Measurements from ENCODE around the gene MYT1. TPM values are rescaled to one million over a fixed set of nuclear protein-coding genes. Genes with fewer than 3 reads are reported as not detected.

MYT1 gene
- total RNA-seq, 1 experiment from 2014 or later = not detected

- Histone ChIP-seq H3K27ac (no peak overlapping the region), H4K20me1 (ENCODE audit: insufficient read depth) (0 out of 2 replicates have a peak, but pooled peaks cover 10% of the 10 kb centered on the region), H2AFZ (no peak overlapping the region), H3K4me2 (no peak overlapping the region), H3K79me2 (ENCODE audit: low read depth) (no peaks in the 10 kb centered on the region), H3K36me3 (ENCODE audit: low read depth) (no peaks in the 10 kb centered on the region), H3F3A (ENCODE audit: insufficient read depth, low read depth) (peaks cover 5% of the 10 kb centered on the region; the same call in 1 of the 2 replicates), H3K4me3 (no peak overlapping the region), H3K27me3 (ENCODE audit: insufficient read depth, low read depth) (peaks cover 48% of the 10 kb centered on the region), H3K4me1 (replicated peaks; ENCODE audit: insufficient read depth) (no peaks in the 10 kb centered on the region), H3K9me3 (ENCODE audit: insufficient read depth, low read depth) (no peaks in the 10 kb centered on the region; the same call in 1 of the 2 replicates), H3K9me2 (ENCODE audit: insufficient read depth) (no peaks in the 10 kb centered on the region)
- POLR2A ChIA-PET (ENCODE audit: unreplicated experiment) = no interaction called here
- BruUV-seq (replicated peaks) = no TSS peak
- no peak for DNase-seq
- TF ChIP-seq CTCF (conservative IDR thresholded peaks at IDR 0.05) (no peak), EZH2 (IDR thresholded peaks at IDR 0.05; ENCODE audit: low read depth) (no peak)
- CTCF ChIA-PET = no interaction called here
- intact Hi-C loops (cut with micrococcal nuclease; ENCODE audit: unreplicated experiment) = no loop called here
Measured at GRCh38 chr20:64129146-64129782, 35.0 kb upstream of the MYT1 start.

- H3F3A ChIP-seq (ENCODE audit: insufficient read depth, low read depth) = peaks cover 6% of the 10 kb centered on the region; the same call in 1 of the 2 replicates
- H3K9me3 ChIP-seq (ENCODE audit: insufficient read depth, low read depth) = no peaks in the 10 kb centered on the region; the same call in 1 of the 2 replicates
- TF ChIP-seq EZH2 (IDR thresholded peaks at IDR 0.05; ENCODE audit: low read depth) (no peak), CTCF (conservative IDR thresholded peaks at IDR 0.05) (no peak)
- no peaks in the 10 kb centered on the region for H3K36me3 ChIP-seq (ENCODE audit: low read depth)
- POLR2A ChIA-PET (ENCODE audit: unreplicated experiment) = no interaction called here
- no peak overlapping the region for H3K4me2 ChIP-seq
- H3K27ac ChIP-seq = no peak overlapping the region
- H4K20me1 ChIP-seq (ENCODE audit: insufficient read depth) = 0 out of 2 replicates have a peak, but pooled peaks cover 10% of the 10 kb centered on the region
- H3K9me2 ChIP-seq (ENCODE audit: insufficient read depth) = no peaks in the 10 kb centered on the region
- no peak overlapping the region for H3K4me3 ChIP-seq
- no TSS peak for BruUV-seq (replicated peaks)
- CTCF ChIA-PET = no interaction called here
- DNase-seq = no peak
- H3K79me2 ChIP-seq (ENCODE audit: low read depth) = no peaks in the 10 kb centered on the region
- H3K4me1 ChIP-seq (replicated peaks; ENCODE audit: insufficient read depth) = no peaks in the 10 kb centered on the region
- intact Hi-C loops (cut with micrococcal nuclease; ENCODE audit: unreplicated experiment) = no loop called here
- H3K27me3 ChIP-seq (ENCODE audit: insufficient read depth, low read depth) = peaks cover 38% of the 10 kb centered on the region
- H2AFZ ChIP-seq = no peak overlapping the region
Measured at GRCh38 chr20:64130271-64130670, 34.0 kb upstream of the MYT1 start.

- no TSS peak for BruUV-seq (replicated peaks)
- Histone ChIP-seq H3K4me1 (replicated peaks; ENCODE audit: insufficient read depth) (no peaks in the 10 kb centered on the region), H2AFZ (no peak overlapping the region), H3K79me2 (ENCODE audit: low read depth) (no peaks in the 10 kb centered on the region), H3K4me3 (no peak overlapping the region), H4K20me1 (ENCODE audit: insufficient read depth) (0 out of 2 replicates have a peak, but pooled peaks cover 10% of the 10 kb centered on the region), H3K27ac (no peak overlapping the region), H3K4me2 (no peak overlapping the region), H3K27me3 (ENCODE audit: insufficient read depth, low read depth) (peaks cover 34% of the 10 kb centered on the region), H3F3A (ENCODE audit: insufficient read depth, low read depth) (peaks cover 6% of the 10 kb centered on the region; the same call in 1 of the 2 replicates), H3K9me2 (ENCODE audit: insufficient read depth) (no peaks in the 10 kb centered on the region), H3K36me3 (ENCODE audit: low read depth) (no peaks in the 10 kb centered on the region), H3K9me3 (ENCODE audit: insufficient read depth, low read depth) (no peaks in the 10 kb centered on the region; the same call in 1 of the 2 replicates)
- DNase-seq = no peak
- TF ChIP-seq EZH2 (IDR thresholded peaks at IDR 0.05; ENCODE audit: low read depth) (no peak), CTCF (conservative IDR thresholded peaks at IDR 0.05) (no peak)
- CTCF ChIA-PET = no interaction called here
- POLR2A ChIA-PET (ENCODE audit: unreplicated experiment) = no interaction called here
- intact Hi-C loops (cut with micrococcal nuclease; ENCODE audit: unreplicated experiment) = no loop called here
Measured at GRCh38 chr20:64130876-64131275, 33.4 kb upstream of the MYT1 start.

Measured in PC-9 (cell line).